ENCODE results near the gene OSBPL6. TPM values are rescaled to one million over a fixed set of nuclear protein-coding genes. Genes with fewer than 3 reads are reported as not detected.

Gene OSBPL6
- total and polyA plus RNA-seq, 9 of the 15 experiments (the other 6 are each of a cell fraction or from before 2014, with no cell fraction given) = 3.4 to 12.7 (median 9.3) TPM

GRCh38 chr2:178306352-178307073 is 112.2 kb downstream of the OSBPL6 start (continued):
- TF ChIP-seq REST (IDR thresholded peaks at IDR 0.05; ENCODE audit: borderline replicate concordance) = peak; percentile 60; the same call in 1 of the 2 replicates
- no peak for TF ChIP-seq REST (CRISPR knock-in tag; IDR thresholded peaks at IDR 0.05; ENCODE audit: low read depth)
- TF ChIP-seq JUNB (CRISPR knock-in tag; conservative IDR thresholded peaks at IDR 0.05) = no peak
- TF ChIP-seq ZNF76 (CRISPR knock-in tag; IDR thresholded peaks at IDR 0.05; ENCODE audit: borderline replicate concordance) = no peak
- TF ChIP-seq ASH1L (IDR thresholded peaks at IDR 0.05; ENCODE audit: borderline replicate concordance, low read depth, partially characterized antibody) = no peak
- TF ChIP-seq MYC (IDR thresholded peaks at IDR 0.05; ENCODE audit: low read depth, low read length) = no peak
- no peak for TF ChIP-seq MYC (CRISPR knock-in tag; IDR thresholded peaks at IDR 0.05; ENCODE audit: borderline replicate concordance, low read depth)
- TF ChIP-seq CAMTA2 (CRISPR knock-in tag; conservative IDR thresholded peaks at IDR 0.05) = no peak
- 0 out of 2 replicates have a peak, but pooled peaks have one; percentile 27 for TF ChIP-seq SP1 (CRISPR knock-in tag; IDR thresholded peaks at IDR 0.05)
- TF ChIP-seq ZNF407 (IDR thresholded peaks at IDR 0.05; ENCODE audit: low read depth) = no peak
- TF ChIP-seq KLF13 (tag; IDR thresholded peaks at IDR 0.05; ENCODE audit: borderline replicate concordance, low read depth) = no peak
